ENCODE data around the gene DCAF6. TPM values are rescaled to one million over a fixed set of nuclear protein-coding genes. Genes with fewer than 3 reads are reported as not detected.

The DCAF6 gene
- total and polyA plus RNA-seq, 4 donors: 19.7 to 120 (median 28.2) TPM

DNA sequence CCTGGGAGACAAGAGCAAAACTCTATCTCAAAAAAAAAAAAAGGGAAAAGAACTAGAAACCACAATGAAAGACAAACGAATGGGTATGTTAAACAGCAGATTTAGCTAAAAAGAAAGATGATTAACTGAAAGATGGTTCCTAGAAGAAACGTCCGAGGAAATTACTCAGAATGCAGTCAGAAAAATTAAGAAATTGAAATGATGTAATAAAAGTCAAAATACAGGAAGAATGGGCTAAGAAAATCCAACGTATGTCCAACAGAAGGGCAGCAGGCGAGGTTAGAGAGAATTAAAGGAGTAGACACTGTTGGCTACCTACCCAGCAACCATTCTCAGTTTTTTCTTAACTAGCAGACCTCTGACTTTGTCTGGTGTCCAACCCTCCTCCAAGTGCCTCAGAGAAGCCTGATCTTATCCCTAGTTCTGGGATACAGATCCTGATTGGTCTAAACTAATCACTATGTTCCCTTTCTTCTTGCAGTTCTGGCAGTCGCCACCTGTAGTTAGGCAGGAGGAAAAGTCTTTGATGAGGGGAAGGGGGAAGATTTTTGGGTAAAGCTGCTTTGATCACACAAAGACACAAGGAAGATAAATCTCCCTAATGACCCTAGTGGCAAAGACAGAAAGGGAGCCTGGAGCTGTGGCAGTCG is 174.5 kb downstream of the DCAF6 start:
- WGBS, 2 donors: 48 to 76% methylated on average over 7 of the region's 7 CpGs
- TF ChIP-seq, protein P1, sequence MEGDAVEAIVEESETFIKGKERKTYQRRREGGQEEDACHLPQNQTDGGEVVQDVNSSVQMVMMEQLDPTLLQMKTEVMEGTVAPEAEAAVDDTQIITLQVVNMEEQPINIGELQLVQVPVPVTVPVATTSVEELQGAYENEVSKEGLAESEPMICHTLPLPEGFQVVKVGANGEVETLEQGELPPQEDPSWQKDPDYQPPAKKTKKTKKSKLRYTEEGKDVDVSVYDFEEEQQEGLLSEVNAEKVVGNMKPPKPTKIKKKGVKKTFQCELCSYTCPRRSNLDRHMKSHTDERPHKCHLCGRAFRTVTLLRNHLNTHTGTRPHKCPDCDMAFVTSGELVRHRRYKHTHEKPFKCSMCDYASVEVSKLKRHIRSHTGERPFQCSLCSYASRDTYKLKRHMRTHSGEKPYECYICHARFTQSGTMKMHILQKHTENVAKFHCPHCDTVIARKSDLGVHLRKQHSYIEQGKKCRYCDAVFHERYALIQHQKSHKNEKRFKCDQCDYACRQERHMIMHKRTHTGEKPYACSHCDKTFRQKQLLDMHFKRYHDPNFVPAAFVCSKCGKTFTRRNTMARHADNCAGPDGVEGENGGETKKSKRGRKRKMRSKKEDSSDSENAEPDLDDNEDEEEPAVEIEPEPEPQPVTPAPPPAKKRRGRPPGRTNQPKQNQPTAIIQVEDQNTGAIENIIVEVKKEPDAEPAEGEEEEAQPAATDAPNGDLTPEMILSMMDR (IDR thresholded peaks at IDR 0.05; ENCODE audit: control extremely low read depth, extremely low read depth): no peak
- no peaks in the 10 kb centered on the region for H3K9me3 ChIP-seq (ENCODE audit: control insufficient read depth in 4 of 4, insufficient read depth in 3 of 4, low read length in 3 of 4)
- ATAC-seq (ENCODE audit: insufficient read depth, low FRiP score) (no peak), DNase-seq (no peak)
- no peak overlapping the region for H3K9ac ChIP-seq (ENCODE audit: insufficient read depth in 1 of 2, low read length in 2 of 2)
- no peak overlapping the region for H3K4me3 ChIP-seq
- peaks cover 0 to 14% (median 4%) of the 10 kb centered on the region in 4 donors for H3K36me3 ChIP-seq (ENCODE audit: control insufficient read depth in 4 of 4, insufficient read depth in 4 of 4, low read length in 4 of 4)
- no peaks in the 10 kb centered on the region for H3K4me1 ChIP-seq (ENCODE audit: control insufficient read depth in 5 of 5, insufficient read depth in 5 of 5, low read length in 5 of 5)
- H3K27me3 ChIP-seq (ENCODE audit: control insufficient read depth in 3 of 3, insufficient read depth in 3 of 3, low read length in 2 of 3): no peaks in the 10 kb centered on the region
- H3K27ac ChIP-seq (ENCODE audit: low read depth in 1 of 2, low read length in 1 of 2): no peak overlapping the region

DNA sequence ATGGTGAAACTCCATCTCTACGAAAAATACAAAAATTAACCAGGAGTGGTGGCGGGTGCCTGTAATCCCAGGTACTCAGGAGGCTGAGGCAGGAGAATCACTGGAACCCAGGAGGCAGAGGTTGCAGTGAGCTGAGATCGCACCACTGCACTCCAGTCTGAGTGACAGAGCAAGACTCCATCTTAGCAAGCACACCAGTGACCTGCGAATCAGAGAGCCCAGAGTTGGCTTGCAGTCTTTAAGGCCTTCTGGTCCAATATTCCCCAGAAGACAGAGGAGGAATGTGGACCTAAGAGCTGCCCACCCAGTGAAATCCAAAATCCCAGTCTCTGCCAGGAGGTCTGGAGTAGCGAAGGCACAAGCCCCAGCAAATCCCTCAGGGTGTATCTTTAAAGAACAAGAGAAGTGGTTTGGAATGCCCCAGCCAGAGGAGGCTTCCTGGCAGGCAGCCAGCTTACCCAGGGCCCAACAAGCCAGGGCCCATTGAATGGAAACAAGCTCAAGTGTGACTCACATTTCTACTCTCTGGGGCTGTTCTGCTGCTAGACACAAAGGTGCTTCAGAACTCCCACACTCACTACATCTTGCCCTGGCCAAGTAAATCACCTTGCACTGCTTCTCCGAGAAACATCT is 176.3 kb downstream of the DCAF6 start:
- no peak for ATAC-seq (ENCODE audit: insufficient read depth, low FRiP score)
- H3K27ac ChIP-seq (ENCODE audit: low read depth in 1 of 2, low read length in 1 of 2): no peak overlapping the region
- H3K36me3 ChIP-seq (ENCODE audit: control insufficient read depth in 4 of 4, insufficient read depth in 4 of 4, low read length in 4 of 4): peaks cover 0 to 16% (median 7%) of the 10 kb centered on the region in 4 donors
- H3K9me3 ChIP-seq (ENCODE audit: control insufficient read depth in 4 of 4, insufficient read depth in 3 of 4, low read length in 3 of 4): no peaks in the 10 kb centered on the region
- DNase-seq: peak; percentile 45 to 70 (median 62)
- no peak overlapping the region for H3K9ac ChIP-seq (ENCODE audit: insufficient read depth in 1 of 2, low read length in 2 of 2)
- TF ChIP-seq, protein P1 (IDR thresholded peaks at IDR 0.05; ENCODE audit: control extremely low read depth, extremely low read depth): no peak
- no peak overlapping the region for H3K4me3 ChIP-seq
- H3K4me1 ChIP-seq (ENCODE audit: control insufficient read depth in 5 of 5, insufficient read depth in 5 of 5, low read length in 5 of 5): peaks cover 0 to 4% (median 0%) of the 10 kb centered on the region in 5 donors
- H3K27me3 ChIP-seq (ENCODE audit: control insufficient read depth in 3 of 3, insufficient read depth in 3 of 3, low read length in 2 of 3): no peaks in the 10 kb centered on the region
- WGBS, 2 donors: 91 to 93% methylated on average over 6 of the region's 6 CpGs

DNA sequence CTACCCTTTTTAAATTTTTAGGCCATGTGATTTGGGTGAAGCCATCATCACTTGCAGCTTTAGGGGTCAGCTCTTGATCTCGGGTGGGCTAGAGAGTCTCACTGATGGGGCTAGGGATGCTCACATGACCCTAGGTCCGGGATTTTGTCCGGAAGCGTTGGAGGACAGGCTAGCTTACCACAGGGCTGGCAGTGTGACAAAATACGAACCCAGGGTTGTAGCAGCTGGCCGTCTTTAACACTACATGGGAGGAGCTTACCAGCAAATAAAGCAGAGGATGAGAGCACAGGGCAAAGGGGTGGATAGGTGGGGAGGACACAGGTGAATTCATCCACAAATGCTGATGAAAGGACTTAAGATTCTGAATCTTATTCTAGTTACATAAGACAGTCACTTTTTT is 178.4 kb downstream of the DCAF6 start:
- ATAC-seq (ENCODE audit: insufficient read depth, low FRiP score) (no peak), DNase-seq (peak in 1 of 3 donors; percentile 17)
- Histone ChIP-seq H3K9ac (ENCODE audit: insufficient read depth in 1 of 2, low read length in 2 of 2) (no peak overlapping the region), H3K9me3 (ENCODE audit: control insufficient read depth in 4 of 4, insufficient read depth in 3 of 4, low read length in 3 of 4) (no peaks in the 10 kb centered on the region), H3K27ac (ENCODE audit: low read depth in 1 of 2, low read length in 1 of 2) (no peak overlapping the region), H3K27me3 (ENCODE audit: control insufficient read depth in 3 of 3, insufficient read depth in 3 of 3, low read length in 2 of 3) (no peaks in the 10 kb centered on the region), H3K4me1 (ENCODE audit: control insufficient read depth in 5 of 5, insufficient read depth in 5 of 5, low read length in 5 of 5) (peaks cover 0 to 4% (median 0%) of the 10 kb centered on the region in 5 donors), H3K4me3 (no peak overlapping the region), H3K36me3 (ENCODE audit: control insufficient read depth in 4 of 4, insufficient read depth in 4 of 4, low read length in 4 of 4) (peaks cover 0 to 21% (median 7%) of the 10 kb centered on the region in 4 donors)
- TF ChIP-seq, protein P1 (IDR thresholded peaks at IDR 0.05; ENCODE audit: control extremely low read depth, extremely low read depth): no peak
- WGBS, 2 donors: 81 to 83% methylated on average over 6 of the region's 6 CpGs

All from lung (tissue), 12 donors.